ENCODE results near the gene MSH5. TPM values are rescaled to one million over a fixed set of nuclear protein-coding genes. Genes with fewer than 3 reads are reported as not detected.

MSH5 gene
- total RNA-seq, 1 experiment from 2014 or later: 22.4 TPM

- Mint-ChIP-seq H3K4me1 (peaks cover 19 to 23% of the 10 kb centered on the region in 2 experiments), H3K27me3 (ENCODE audit: low read depth) (no peaks in the 10 kb centered on the region; the same call in 1 of the 2 replicates), H3K27ac (no peak overlapping the region), H3K36me3 (ENCODE audit: insufficient read depth in 1 of 3, low read depth in 3 of 3) (peaks cover 13 to 49% (median 34%) of the 10 kb centered on the region in 3 experiments), H3K4me3 (no peak overlapping the region), H3K9me3 (no peaks in the 10 kb centered on the region)
- Histone ChIP-seq H3K4me1 (ENCODE audit: insufficient read depth, low read length) (no peaks in the 10 kb centered on the region), H3K9ac (ENCODE audit: extremely low read depth, insufficient read length, low read length) (no peak overlapping the region), H3K23me2 (ENCODE audit: insufficient read length, low read depth, low read length, poor library complexity, severe bottlenecking) (no peaks in the 10 kb centered on the region), H3K18ac (ENCODE audit: insufficient read length, low read depth, low read length) (no peak overlapping the region), H3K4me2 (ENCODE audit: insufficient read depth, insufficient read length, low read length) (no peak overlapping the region), H4K8ac (replicated peaks; ENCODE audit: insufficient read length, low read depth, low read length) (no peak overlapping the region), H4K91ac (ENCODE audit: insufficient read length, low read depth, low read length) (no peak overlapping the region), H3K79me1 (ENCODE audit: insufficient read depth, low read depth, low read length, poor library complexity, severe bottlenecking) (no peaks in the 10 kb centered on the region), H2AK5ac (ENCODE audit: insufficient read length, low read length) (no peak overlapping the region), H2BK12ac (ENCODE audit: insufficient read length, low read depth, low read length) (no peak overlapping the region), H2BK120ac (ENCODE audit: low read depth, low read length, poor library complexity, severe bottlenecking) (no peak overlapping the region), H3K27me3 (ENCODE audit: insufficient read depth, low read length) (no peaks in the 10 kb centered on the region), H2BK5ac (ENCODE audit: insufficient read length, low read length) (no peak overlapping the region), H2AFZ (ENCODE audit: low read length) (no peak overlapping the region), H4K5ac (ENCODE audit: insufficient read length, low read depth, low read length) (no peak overlapping the region), H3K23ac (ENCODE audit: insufficient read length, low read depth, low read length) (no peak overlapping the region), H3K14ac (ENCODE audit: insufficient read depth, low read length) (no peak overlapping the region), H3T11ph (ENCODE audit: low read length) (no peak overlapping the region), H2BK15ac (ENCODE audit: low read depth, low read length) (no peak overlapping the region), H3K56ac (ENCODE audit: insufficient read length, low read depth, low read length) (no peak overlapping the region), H2BK20ac (ENCODE audit: low read depth, low read length, poor library complexity, severe bottlenecking) (no peak overlapping the region), H3K4ac (ENCODE audit: low read depth, low read length) (no peak overlapping the region), H3K79me2 (ENCODE audit: insufficient read depth, low read length) (no peaks in the 10 kb centered on the region), H3K27ac (ENCODE audit: insufficient read length, low read depth, low read length) (no peak overlapping the region), H3K9me3 (ENCODE audit: control insufficient read depth, low read depth, low read length) (no peaks in the 10 kb centered on the region), H4K20me1 (ENCODE audit: control insufficient read depth, insufficient read depth, insufficient read length) (no peaks in the 10 kb centered on the region)
- WGBS (ENCODE audit: extremely low coverage, insufficient read length, low lambda C conversion rate): no CpG with 5 or more reads among the region's 8 CpGs
- no peak for TF ChIP-seq CTCF (conservative IDR thresholded peaks at IDR 0.05)
- DNase-seq: no peak
These were observed 21.5 kb downstream of the MSH5 start for GRCh38 chr6:31761343-31761742.
